HuH-7.5 (cell line): ENCODE results near the gene PIP5K1A.
A peak's percentile ranks its signal among the peaks of the same experiment; 100 is the strongest.
"Not testable (repeated sequence)": the region's sequence is repeated elsewhere in the genome, so short reads cannot be mapped to it uniquely, and the experiment has no call there.

Source experiments
- DNase-seq: peaks from one replicate; pipeline ENCODE4 v3.0.0; 2011; ENCODE audit warnings: low spot score

The PIP5K1A gene

GRCh38 chr1:151254217-151255213 is 56.2 kb downstream of the PIP5K1A start, which contains the start of gene PSMD4:
Gene PSMD4 (plus strand): TSS chr1:151254734. CDS start chr1:151254783, 49 bp downstream.
- DNase-seq = peak; percentile 97

DNA sequence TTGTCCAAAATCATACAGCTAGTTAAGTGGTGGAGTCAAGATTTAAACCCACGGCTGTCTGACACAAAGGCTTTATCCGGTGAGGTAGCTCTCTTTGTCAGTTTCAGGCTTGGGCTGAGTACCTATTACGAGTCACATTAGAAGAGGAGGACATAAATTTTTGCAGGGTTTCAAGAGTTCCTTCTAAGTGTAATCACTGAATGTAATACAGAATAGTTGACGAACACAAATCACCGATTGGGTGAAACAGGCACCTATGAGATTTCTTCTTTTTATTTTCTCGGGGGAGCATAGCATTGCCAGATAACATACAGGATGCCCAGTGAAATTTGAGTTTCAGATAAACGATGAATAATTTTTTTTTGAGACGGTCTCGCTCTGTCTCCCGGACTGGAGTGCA is 57.0 kb downstream of the PIP5K1A start:
- no peak for DNase-seq

DNA sequence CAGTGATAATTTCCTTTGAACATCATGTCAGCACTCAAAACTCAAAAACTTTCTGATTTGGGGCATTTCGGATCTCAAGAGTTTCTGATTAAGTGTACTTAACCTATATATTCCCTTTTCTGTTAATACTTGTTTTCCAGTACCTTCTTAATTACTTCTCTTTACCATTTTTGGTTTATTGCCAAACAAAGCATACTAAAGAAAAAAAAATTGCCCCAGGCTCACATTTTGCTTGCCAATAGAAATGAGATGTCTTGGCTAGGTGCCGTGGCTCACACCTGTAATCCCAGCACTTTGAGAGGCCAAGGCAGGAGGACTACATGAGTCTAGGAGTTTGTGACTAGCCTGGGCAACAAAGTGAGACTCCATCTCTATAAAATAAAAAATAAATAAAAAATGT is 61.0 kb downstream of the PIP5K1A start:
- no peak for DNase-seq

DNA sequence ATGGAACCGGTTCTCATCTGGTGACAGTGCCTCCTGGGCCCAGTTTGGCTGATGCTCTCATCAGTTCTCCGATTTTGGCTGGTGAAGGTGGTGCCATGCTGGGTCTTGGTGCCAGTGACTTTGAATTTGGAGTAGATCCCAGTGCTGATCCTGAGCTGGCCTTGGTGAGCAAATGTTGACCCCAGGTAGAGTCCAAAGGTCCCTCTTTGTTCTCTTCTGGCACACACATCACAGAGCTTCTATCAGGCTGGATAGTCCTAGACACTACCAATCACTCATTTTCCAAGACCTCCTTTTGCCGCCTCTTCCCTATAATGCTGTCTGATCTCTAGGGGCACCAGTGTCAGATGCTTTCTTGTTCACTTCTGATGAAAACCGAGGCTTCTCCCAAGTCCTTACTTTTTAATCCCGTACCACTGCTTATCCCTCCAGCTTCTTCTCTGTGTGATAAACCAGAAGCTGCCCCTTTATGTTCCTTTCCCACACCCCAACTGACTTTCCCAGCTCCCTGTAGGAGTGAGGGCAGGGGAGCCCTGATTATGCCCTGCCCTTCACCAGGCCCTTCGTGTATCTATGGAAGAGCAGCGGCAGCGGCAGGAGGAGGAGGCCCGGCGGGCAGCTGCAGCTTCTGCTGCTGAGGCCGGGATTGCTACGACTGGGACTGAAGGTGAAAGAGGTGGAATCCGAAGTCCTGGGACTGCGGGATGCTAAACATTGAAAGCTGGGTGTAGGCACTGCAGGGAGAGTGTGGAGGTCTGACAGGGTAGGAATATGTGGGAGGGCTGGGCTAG is 67.3 kb downstream of the PIP5K1A start:
- DNase-seq = no peak

- DNase-seq = no peak
These were observed 68.0 kb downstream of the PIP5K1A start for GRCh38 chr1:151266315-151266714.

- no peak for DNase-seq
These were observed 68.5 kb downstream of the PIP5K1A start for GRCh38 chr1:151266821-151267220.

DNA sequence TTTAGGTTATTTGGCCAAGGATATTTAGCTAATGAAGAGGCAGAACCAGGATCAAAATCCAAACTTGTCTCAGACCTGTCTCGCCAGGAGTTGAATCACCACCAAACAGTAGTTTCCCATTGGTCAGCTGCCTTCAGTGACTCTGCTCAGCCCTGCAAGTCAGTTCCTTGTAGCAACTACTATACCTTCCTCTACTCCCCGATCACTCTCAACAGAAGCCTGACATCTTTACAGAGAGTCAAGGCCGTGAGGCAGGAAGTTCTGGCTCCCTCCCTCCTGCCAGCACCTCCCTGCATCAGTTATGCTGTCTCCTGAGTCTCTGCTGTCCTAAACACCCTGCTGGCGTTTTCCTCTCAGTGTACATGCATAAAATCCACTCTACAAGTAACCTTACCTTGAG is 69.4 kb downstream of the PIP5K1A start:
- DNase-seq = no peak

DNA sequence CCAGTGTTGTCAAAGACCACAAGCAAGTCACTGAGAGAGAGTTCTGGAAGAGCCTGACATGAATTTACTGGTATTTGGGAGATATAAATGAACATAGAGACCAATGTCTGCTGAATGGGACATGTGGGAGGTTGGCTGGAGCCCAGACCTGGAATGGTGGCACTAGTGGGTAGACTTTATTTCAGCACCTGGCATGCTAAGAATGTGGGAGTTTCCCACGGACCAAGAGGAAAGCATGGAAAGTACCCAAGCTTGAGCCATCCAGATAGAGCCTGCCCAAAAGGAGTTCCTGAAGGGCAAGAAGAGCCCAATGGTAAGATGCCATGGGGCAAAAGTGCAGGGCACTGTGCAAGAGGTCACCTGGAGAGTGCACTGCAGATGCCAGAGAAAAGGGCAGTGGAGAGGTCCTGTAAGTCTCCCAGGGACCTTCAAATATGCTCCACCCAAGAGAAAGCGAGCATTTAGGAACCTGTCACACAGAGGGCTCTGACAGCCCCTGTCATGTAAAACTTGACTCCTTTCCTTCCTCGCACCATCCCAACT is 75.6 kb downstream of the PIP5K1A start:
- no peak for DNase-seq

DNA sequence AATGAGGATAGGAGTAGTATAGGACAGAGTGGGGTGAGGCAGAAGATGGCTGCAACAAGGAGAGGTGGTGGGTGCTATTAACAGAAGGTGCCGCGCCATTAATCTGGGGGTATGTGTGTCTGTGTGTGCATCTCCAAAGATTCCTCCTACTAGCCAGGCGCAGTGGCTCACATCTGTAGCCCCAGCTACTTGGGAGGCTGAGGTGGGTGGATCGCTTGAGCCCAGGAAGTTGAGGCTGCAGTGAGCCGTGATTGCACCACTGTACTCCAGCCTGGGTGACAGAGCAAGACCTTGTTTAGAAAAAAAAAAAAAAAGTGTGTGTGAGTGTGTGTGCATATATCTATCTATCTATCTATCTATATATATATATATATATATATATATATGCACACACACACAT is 77.0 kb downstream of the PIP5K1A start:
- not testable (repeated sequence) for DNase-seq

GRCh38 chr1:151277249-151277648 is 78.9 kb downstream of the PIP5K1A start:
- DNase-seq = no peak

DNA sequence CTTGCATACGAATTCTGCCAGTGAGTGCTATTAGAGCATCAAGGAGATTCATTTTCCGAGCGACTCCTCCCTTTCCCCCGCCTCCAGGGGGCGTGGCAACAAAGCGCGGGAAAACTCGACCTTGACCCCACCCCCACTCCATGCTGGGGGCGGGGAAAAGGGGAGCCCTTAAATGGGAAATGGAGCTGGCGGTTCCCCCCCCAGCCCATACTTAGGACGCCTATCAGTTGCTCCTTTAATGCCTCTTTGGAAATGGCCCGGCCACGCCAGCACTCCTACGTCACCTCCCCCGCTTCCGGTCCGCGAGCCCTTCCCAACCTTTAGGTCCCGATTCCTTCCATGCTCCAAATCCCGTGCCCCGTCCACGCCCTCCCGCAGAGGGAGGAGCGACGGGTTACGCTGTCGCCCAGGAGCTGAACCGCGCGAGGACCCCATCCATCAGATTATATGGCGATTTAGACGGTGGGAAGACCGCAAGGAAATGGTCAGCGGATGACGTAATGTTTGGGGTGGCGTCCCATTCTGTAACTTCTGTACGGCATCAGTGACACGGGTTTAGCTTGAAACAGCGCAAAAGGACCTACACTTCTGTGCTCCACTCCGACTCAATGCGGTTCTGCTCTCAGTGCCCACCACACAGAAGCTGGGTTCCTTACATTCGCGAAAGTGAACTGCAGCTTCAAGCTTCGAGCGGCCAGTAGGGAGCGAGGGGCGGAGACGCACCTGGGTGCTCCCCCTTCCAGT is 83.0 kb downstream of the PIP5K1A start:
- peak; percentile 82 for DNase-seq

DNA sequence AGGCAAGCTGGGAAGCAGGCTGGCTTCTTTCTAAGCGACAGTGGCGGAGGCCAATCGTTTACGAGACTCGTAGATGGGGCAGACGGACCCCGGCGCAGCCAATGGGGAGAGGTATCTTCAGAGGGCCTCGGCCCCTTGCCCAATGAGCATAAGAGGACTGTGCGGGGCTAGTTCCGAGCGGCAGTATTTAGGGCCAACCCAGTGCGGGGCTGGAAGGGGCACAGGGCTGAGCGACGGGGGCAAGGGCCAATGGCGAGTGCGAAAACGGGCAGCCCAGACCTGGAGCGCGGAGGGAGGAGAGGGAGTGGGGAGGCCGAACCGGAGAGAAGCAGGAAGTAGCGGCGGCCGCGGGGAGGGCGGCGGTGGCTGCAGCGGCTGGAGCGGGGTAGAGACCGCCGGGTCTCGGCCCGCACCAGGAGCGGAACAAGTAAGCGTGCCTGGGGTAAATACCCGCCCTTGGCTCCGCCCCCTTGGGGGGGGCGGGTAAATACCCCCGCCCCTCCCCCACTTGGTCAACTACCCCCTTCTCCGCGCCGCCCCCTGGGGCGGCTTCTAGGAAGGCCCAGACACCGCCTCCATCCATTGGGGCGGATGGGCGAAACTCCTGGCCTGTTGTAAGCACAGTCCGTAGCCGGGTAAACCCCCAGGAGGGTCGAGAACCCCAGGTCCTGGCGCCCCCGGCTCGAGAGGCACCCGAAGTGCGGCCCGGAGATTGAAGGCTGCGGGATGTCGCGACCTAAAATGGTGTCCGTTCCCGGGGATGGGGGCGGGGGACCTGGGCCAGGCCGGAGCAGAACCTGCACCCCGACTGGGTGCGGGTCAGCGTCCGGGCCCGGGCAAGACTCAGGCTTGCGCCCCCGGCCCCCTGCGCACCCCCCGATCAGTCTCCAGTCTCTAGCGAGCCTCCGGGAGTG is 83.9 kb downstream of the PIP5K1A start, which contains the start of gene ZNF687:
Gene ZNF687 (plus strand): TSS at position 331 of the 914 bp plus-strand sequence. CDS start 3,993 bp downstream, outside the sequence.
- peak; percentile 99 for DNase-seq

GRCh38 chr1:151282883-151283725 is 84.8 kb downstream of the PIP5K1A start:
- peak; percentile 55 for DNase-seq

- no peak for DNase-seq
These were observed 85.7 kb downstream of the PIP5K1A start for GRCh38 chr1:151284013-151284577.

DNA sequence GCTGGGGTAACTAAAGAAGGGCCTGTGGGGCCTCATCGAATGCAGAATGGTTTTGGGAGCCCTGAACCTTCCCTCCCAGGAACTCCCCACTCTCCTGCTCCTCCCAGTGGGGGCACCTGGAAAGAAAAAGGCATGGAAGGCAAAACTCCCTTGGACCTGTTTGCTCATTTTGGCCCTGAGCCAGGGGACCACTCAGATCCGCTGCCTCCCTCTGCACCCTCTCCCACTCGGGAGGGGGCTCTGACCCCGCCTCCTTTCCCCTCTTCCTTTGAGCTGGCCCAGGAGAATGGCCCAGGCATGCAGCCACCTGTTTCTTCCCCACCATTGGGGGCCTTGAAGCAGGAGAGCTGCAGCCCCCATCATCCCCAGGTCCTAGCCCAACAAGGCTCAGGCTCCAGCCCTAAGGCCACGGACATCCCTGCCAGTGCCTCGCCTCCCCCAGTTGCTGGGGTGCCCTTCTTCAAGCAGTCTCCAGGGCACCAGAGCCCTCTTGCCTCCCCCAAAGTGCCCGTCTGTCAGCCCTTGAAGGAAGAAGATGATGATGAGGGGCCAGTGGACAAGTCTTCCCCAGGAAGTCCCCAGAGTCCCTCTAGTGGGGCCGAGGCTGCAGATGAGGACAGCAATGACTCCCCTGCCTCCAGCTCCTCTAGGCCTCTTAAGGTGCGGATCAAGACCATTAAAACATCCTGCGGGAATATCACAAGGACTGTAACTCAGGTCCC is 88.4 kb downstream of the PIP5K1A start:
- no peak for DNase-seq

DNA sequence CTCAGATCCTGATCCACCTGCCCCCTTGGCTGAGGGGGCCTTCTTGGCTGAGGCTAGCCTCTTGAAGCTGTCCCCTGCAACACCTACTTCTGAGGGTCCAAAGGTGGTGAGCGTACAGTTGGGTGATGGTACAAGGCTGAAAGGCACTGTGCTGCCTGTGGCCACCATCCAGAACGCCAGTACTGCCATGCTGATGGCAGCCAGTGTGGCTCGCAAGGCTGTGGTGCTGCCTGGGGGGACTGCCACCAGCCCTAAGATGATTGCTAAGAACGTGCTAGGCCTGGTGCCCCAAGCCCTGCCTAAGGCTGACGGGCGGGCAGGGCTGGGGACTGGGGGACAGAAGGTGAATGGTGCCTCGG is 89.0 kb downstream of the PIP5K1A start:
- DNase-seq = no peak

- no peak for DNase-seq
These were observed 89.6 kb downstream of the PIP5K1A start for GRCh38 chr1:151287767-151288500.

DNA sequence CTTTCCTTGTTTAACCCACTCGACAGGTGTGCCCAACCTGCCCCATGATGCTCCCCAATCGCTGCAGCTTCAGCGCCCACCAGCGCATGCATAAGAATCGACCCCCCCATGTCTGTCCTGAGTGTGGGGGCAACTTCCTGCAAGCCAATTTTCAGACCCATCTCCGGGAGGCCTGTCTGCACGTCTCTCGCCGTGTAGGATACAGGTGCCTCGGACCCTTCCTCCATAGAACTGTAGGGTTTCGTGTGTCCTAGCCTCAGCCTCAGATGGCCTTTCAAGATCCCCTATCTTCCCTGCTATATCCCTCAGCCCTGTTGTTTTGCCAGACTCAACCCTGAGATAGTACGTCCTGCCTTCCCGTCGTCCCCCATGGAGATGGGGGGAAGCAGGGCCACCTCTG is 90.2 kb downstream of the PIP5K1A start:
- no peak for DNase-seq
